Hepatocyte (in vitro differentiated cells): ENCODE results near the gene TJP2. TPM values are rescaled to one million over a fixed set of nuclear protein-coding genes. Genes with fewer than 3 reads are reported as not detected.

Experiments
- DNase-seq: peaks from one replicate; pipeline ENCODE4 v3.0.0-alpha.2; 2016; ENCODE audit warnings: low spot score
- H2AFZ ChIP-seq: fragments of 200-600 bp; sonication (generic); 2 replicates; pipeline ENCODE4 v1.6.0; 2016; ENCODE audit warnings: antibody characterized with exemption, mild to moderate bottlenecking
- H3K27ac ChIP-seq: fragments of 200-600 bp; sonication (generic); 2 replicates; pipeline ENCODE4 v1.5.1; 2016; ENCODE audit warnings: mild to moderate bottlenecking
- H3K27me3 ChIP-seq: fragments of 200-600 bp; sonication (generic); 2 replicates; pipeline ENCODE4 v1.6.1; 2016
- H3K36me3 ChIP-seq: fragments of 200-600 bp; sonication (generic); replicated peaks from 2 replicates; pipeline ENCODE4 v1.5.1; 2016; ENCODE audit warnings: low read depth; ENCODE audit not compliant: insufficient read depth
- H3K4me1 ChIP-seq: fragments of 200-600 bp; sonication (generic); 2 replicates; pipeline ENCODE4 v1.5.1; 2016; ENCODE audit warnings: mild to moderate bottlenecking, moderate library complexity; ENCODE audit not compliant: insufficient read depth
- H3K4me2 ChIP-seq: fragments of 200-600 bp; sonication (generic); 2 replicates; pipeline ENCODE4 v1.6.0; 2016
- H3K4me3 ChIP-seq: fragments of 200-600 bp; sonication (generic); 2 replicates; pipeline ENCODE4 v1.5.1; 2016; ENCODE audit warnings: mild to moderate bottlenecking
- H3K79me2 ChIP-seq: fragments of 200-600 bp; sonication (generic); 2 replicates; pipeline ENCODE4 v1.6.0; 2017; ENCODE audit warnings: mild to moderate bottlenecking
- H3K9me2 ChIP-seq: fragments of 200-600 bp; sonication (generic); replicated peaks from 2 replicates; pipeline ENCODE4 v1.6.0; 2017; ENCODE audit warnings: mild to moderate bottlenecking; ENCODE audit not compliant: insufficient read depth
- H3K9me3 ChIP-seq: fragments of 200-600 bp; sonication (generic); 2 replicates; pipeline ENCODE4 v1.5.1; 2016; ENCODE audit warnings: low read depth, mild to moderate bottlenecking
- H4K20me1 ChIP-seq: fragments of 200-600 bp; sonication (generic); 2 replicates; pipeline ENCODE4 v1.6.0; 2016; ENCODE audit warnings: mild to moderate bottlenecking; ENCODE audit not compliant: insufficient read depth, poor library complexity, severe bottlenecking
- CTCF ChIP-seq: fragments of 200-600 bp; sonication (generic); IDR thresholded peaks from 2 replicates; pipeline ENCODE4 v1.5.1; 2016; ENCODE audit warnings: antibody characterized with exemption, mild to moderate bottlenecking; ENCODE audit not compliant: poor library complexity
- EZH2 ChIP-seq: fragments of 200-600 bp; sonication (generic); IDR thresholded peaks from 2 replicates; pipeline ENCODE4 v1.6.1; 2016; ENCODE audit warnings: antibody characterized with exemption, mild to moderate bottlenecking, borderline replicate concordance
- EZH2phosphoT487 ChIP-seq: fragments of 200-600 bp; sonication (generic); IDR thresholded peaks from one replicate; pipeline ENCODE4 v1.6.1; 2018; ENCODE audit warnings: antibody characterized with exemption, mild to moderate bottlenecking, low read depth, moderate library complexity; ENCODE audit not compliant: unreplicated experiment, severe bottlenecking
- WGBS: methylation state at CpG from one replicate; pipeline ENCODE4 v1.1.6; 2016; ENCODE audit warnings: low lambda C conversion rate; ENCODE audit errors: missing lambda C conversion rate; 5-methylcytosine and 5-hydroxymethylcytosine counted together
- polyA plus RNA-seq: library from polyadenylated mRNA; unstranded; fragments of >200 nt; fragmentation: Nextera tagmentation; extraction: Ambion mirVana; gene quantifications from 2 replicates; pipeline ENCODE4 v1.2.1, GENCODE V29; 2016
- total RNA-seq: library from RNA; depleted of rRNA; stranded (reverse); fragments of >200 nt; gene quantifications from 2 replicates; pipeline ENCODE4 v1.2.3, GENCODE V29; 2014

The TJP2 gene
- total and polyA plus RNA-seq, 2 experiments from 2014 or later: 67.2 to 131 TPM

- Histone ChIP-seq H3K27me3 (no peaks in the 10 kb centered on the region), H2AFZ (no peak overlapping the region), H3K9me3 (no peaks in the 10 kb centered on the region), H3K36me3 (no peaks in the 10 kb centered on the region), H3K4me2 (peak overlapping the region; percentile 43), H3K79me2 (peaks cover 53% of the 10 kb centered on the region), H3K9me2 (no peaks in the 10 kb centered on the region), H4K20me1 (peaks cover 5% of the 10 kb centered on the region), H3K27ac (peak overlapping the region; percentile 54), H3K4me3 (no peak overlapping the region), H3K4me1 (peaks cover 39% of the 10 kb centered on the region)
- TF ChIP-seq EZH2phosphoT487: no peak
- TF ChIP-seq CTCF: no peak
- TF ChIP-seq EZH2: no peak
- WGBS: 36% methylated on average over 3 of the region's 3 CpGs
- DNase-seq: no peak
Measured at GRCh38 chr9:69178583-69179011, 4.5 kb downstream of the TJP2 start.

DNA sequence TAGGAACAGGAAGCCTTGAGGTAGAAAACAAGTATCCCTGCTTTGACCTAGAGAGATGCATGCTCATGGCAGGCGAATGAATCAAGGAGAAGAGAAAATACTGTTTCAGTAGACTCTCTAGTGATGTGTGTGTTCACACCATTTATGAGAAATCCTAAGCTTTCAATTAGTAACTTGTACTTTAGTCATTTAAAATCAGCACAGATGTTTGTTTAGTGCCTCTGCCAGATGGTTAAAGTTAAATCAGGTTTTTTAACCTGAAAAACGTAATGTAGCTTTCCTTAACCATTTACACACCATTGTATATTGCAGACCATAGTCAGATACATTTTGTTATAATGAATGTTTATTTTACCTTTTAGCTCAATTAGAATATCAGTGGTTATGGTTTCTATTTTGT lies 5.0 kb downstream of the TJP2 start:
- H3K36me3 ChIP-seq: no peaks in the 10 kb centered on the region
- no peak overlapping the region for H2AFZ ChIP-seq
- H4K20me1 ChIP-seq: peaks cover 3% of the 10 kb centered on the region
- no peaks in the 10 kb centered on the region for H3K9me2 ChIP-seq
- peaks cover 43% of the 10 kb centered on the region for H3K4me1 ChIP-seq
- TF ChIP-seq CTCF (no peak), EZH2phosphoT487 (no peak)
- H3K9me3 ChIP-seq: no peaks in the 10 kb centered on the region
- peaks cover 57% of the 10 kb centered on the region for H3K79me2 ChIP-seq
- DNase-seq: no peak
- H3K27ac ChIP-seq: peak overlapping the region; percentile 54
- H3K27me3 ChIP-seq: no peaks in the 10 kb centered on the region
- H3K4me3 ChIP-seq: no peak overlapping the region
- peak overlapping the region; percentile 43 for H3K4me2 ChIP-seq
- WGBS: 50% methylated on average over 2 of the region's 2 CpGs

DNA sequence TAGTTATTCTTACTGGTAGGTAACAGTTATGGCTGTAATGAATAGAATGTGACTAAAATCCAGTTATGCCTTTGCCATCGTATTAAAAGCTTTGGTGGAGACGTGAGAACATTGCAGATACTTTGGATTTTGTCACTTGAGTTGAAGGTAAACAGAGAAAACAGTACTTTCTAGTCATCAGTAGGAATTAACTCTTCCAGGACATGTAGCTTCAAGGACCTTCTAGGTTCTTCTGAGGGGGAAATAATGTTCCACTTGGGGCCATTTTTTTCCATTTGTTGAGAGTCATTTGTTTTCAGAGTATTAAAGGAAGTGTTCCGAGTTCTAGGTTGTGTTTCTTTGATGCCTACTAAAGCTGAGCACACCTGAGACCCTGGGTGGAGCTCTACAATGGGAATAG lies 6.1 kb downstream of the TJP2 start:
- H3K9me3 ChIP-seq: no peaks in the 10 kb centered on the region
- H2AFZ ChIP-seq: no peak overlapping the region
- 72% methylated on average over 3 of the region's 3 CpGs for WGBS
- peaks cover 63% of the 10 kb centered on the region for H3K79me2 ChIP-seq
- H3K27me3 ChIP-seq: no peaks in the 10 kb centered on the region
- H3K27ac ChIP-seq: peak overlapping the region; percentile 79
- H3K4me3 ChIP-seq: no peak overlapping the region
- TF ChIP-seq EZH2: no peak
- no peak for TF ChIP-seq EZH2phosphoT487
- no peak for TF ChIP-seq CTCF
- no peak for DNase-seq
- no peaks in the 10 kb centered on the region for H3K9me2 ChIP-seq
- H3K4me1 ChIP-seq: peaks cover 46% of the 10 kb centered on the region
- H3K36me3 ChIP-seq: no peaks in the 10 kb centered on the region
- peak overlapping the region; percentile 29 for H3K4me2 ChIP-seq
- H4K20me1 ChIP-seq: peaks cover 3% of the 10 kb centered on the region

DNA sequence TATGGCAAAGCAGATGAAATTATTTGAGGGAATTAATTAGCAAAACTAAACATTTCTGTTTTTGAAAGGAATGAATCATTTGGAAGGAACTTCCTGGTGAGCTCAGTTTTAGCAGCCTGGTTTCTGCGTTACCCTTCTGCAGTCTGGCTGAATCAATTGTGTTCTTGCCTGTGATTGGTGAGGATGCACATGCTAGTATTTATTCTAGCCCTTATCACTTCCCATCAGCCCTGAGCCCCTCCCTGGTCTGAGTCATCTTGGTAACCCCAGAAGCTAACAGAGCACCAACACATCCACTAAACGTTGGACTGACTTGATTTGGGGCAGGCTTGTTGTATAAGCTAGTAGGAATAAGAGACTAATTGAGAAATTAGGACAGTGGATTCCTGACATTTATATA lies 6.6 kb downstream of the TJP2 start:
- Histone ChIP-seq H2AFZ (no peak overlapping the region), H3K4me3 (no peak overlapping the region), H4K20me1 (peaks cover 3% of the 10 kb centered on the region), H3K4me1 (peaks cover 46% of the 10 kb centered on the region), H3K79me2 (peaks cover 63% of the 10 kb centered on the region), H3K9me2 (no peaks in the 10 kb centered on the region), H3K27ac (peak overlapping the region; percentile 79), H3K4me2 (peak overlapping the region; percentile 29), H3K27me3 (no peaks in the 10 kb centered on the region), H3K36me3 (no peaks in the 10 kb centered on the region), H3K9me3 (no peaks in the 10 kb centered on the region)
- 16% methylated on average over 2 of the region's 2 CpGs for WGBS
- no peak for TF ChIP-seq EZH2
- no peak for TF ChIP-seq EZH2phosphoT487
- no peak for TF ChIP-seq CTCF
- peak; percentile 76 for DNase-seq
